Measurements from ENCODE around the gene SIX1. TPM values are rescaled to one million over a fixed set of nuclear protein-coding genes. Genes with fewer than 3 reads are reported as not detected.

SIX1 gene
- not detected for total RNA-seq

DNA sequence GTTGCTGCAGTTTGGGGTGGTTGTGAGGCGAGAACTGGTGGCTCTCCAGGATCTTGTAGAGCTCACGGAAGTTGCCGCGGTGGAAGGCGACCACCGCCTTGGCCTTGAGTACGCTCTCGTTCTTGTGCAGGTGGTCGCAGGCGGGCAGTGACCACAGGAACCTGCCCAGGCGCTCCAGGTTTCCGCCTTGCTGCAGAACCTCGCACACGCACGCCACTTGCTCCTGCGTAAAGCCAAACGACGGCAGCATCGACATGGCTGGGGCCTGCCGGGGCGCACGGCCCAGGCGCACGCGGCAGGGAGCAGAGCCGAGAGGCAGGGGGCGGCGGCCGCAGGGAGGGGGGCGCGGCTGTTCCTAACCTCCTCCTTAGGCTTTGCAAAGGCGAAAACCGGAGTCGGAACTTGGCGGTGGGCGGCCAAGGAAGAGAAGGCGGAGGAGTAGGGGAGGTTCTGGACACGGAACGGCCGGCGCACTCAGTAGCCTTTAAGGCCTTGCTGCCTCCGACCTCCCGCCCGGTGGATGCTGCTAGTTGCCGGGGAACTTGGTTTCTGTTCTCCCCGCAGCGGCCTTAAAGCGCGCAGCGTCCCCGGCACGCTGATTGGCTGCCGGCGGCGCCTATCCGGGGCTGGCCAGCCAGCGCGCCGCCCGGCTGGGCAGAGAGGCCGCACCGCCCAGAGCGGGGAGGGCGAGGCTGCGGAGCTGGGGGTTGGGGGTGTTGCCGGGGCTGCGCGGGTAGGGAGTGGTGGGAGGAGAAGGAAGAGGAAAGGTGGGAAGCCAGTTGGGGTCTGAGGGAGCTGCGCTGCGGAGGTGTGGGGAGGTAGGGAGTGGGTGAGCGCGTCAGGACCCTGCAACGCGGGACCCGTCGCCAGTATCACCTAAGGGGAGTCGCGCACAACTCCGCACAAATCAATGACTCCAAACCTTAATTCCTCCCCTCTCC is at the start of gene SIX1:
Gene SIX1 (minus strand): TSS at position 544 of the 941 bp plus-strand sequence. CDS start 288 bp downstream, at position 256.
- DNase-seq (ENCODE audit: low spot score): no peak
- H3K9me3 ChIP-seq: no peaks in the 10 kb centered on the region
- peaks cover 74 to 92% of the 10 kb centered on the region in 2 donors for H3K27me3 ChIP-seq
- peak within 1 kb of the TSS; percentile 25 to 51 for H3K4me3 ChIP-seq
- no peaks in the 10 kb centered on the region for H3K36me3 ChIP-seq
- H3K4me1 ChIP-seq: peaks cover 0 to 53% of the 10 kb centered on the region in 2 donors
- TF ChIP-seq, protein P1, sequence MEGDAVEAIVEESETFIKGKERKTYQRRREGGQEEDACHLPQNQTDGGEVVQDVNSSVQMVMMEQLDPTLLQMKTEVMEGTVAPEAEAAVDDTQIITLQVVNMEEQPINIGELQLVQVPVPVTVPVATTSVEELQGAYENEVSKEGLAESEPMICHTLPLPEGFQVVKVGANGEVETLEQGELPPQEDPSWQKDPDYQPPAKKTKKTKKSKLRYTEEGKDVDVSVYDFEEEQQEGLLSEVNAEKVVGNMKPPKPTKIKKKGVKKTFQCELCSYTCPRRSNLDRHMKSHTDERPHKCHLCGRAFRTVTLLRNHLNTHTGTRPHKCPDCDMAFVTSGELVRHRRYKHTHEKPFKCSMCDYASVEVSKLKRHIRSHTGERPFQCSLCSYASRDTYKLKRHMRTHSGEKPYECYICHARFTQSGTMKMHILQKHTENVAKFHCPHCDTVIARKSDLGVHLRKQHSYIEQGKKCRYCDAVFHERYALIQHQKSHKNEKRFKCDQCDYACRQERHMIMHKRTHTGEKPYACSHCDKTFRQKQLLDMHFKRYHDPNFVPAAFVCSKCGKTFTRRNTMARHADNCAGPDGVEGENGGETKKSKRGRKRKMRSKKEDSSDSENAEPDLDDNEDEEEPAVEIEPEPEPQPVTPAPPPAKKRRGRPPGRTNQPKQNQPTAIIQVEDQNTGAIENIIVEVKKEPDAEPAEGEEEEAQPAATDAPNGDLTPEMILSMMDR (IDR thresholded peaks at IDR 0.05): no peak
- no peak within 1 kb of the TSS for H3K27ac ChIP-seq

DNA sequence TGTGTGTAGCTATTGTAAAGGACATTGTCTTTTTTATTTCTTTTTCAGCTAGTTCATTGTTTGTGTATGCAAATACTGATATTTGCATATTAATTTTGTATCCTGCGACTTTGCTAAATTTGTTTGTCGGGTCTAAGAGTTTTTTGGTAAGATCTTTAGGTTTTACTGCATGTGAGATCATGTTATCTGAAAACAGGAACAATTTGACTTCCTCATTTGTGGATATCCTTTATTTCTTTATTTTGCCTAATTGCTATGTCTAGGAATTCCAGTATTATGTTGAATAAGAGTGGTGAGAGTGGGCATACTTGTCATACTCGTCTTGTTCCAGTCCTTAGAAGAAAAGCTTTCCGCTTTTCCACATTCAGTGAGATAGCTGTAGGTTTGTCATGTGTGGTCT is 46.0 kb upstream of the SIX1 start:
- DNase-seq (ENCODE audit: low spot score): no peak
- H3K36me3 ChIP-seq: no peaks in the 10 kb centered on the region
- no peaks in the 10 kb centered on the region for H3K4me1 ChIP-seq
- H3K4me3 ChIP-seq: no peak overlapping the region
- H3K27ac ChIP-seq: no peak overlapping the region
- TF ChIP-seq, protein P1 (IDR thresholded peaks at IDR 0.05): no peak
- peaks cover 0 to 7% of the 10 kb centered on the region in 2 donors for H3K9me3 ChIP-seq
- no peaks in the 10 kb centered on the region for H3K27me3 ChIP-seq

DNA sequence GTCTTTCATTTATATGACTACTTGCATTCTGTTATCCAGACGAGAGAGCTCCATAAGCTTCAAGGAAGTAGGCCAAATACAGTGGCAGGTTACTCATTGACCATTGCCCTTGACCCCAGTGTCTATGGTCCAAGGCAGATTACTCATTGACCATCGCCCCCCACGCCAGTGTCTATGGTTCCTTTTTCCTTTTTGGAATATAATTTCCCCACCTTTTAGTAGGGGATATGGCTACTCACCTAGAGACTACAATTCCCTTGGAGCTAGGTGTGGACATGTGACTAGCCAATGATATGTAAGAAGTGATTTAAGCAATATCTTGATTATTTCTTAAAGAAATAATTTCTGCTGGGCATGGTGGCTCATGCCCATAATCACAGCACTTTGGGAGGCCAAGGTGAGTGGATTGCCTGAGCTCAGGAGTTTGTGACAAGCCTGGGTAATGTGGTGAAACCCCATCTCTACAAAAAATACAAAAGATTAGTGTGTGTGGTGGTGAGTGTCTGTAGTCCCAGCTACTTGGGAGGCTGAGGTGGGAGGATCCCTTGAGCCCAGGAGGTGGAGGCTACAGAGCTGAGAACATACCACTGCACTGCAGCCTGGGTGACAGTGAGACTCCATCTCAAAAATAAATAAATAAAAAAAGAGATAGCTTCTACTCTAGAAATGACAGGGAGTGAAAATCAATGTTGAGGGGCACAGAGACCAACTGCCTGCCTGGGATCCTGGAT is 42.3 kb upstream of the SIX1 start:
- Histone ChIP-seq H3K27ac (no peak overlapping the region), H3K36me3 (no peaks in the 10 kb centered on the region), H3K9me3 (no peaks in the 10 kb centered on the region), H3K4me1 (no peaks in the 10 kb centered on the region), H3K4me3 (no peak overlapping the region), H3K27me3 (no peaks in the 10 kb centered on the region)
- TF ChIP-seq, protein P1 (IDR thresholded peaks at IDR 0.05): no peak
- DNase-seq (ENCODE audit: low spot score): no peak

DNA sequence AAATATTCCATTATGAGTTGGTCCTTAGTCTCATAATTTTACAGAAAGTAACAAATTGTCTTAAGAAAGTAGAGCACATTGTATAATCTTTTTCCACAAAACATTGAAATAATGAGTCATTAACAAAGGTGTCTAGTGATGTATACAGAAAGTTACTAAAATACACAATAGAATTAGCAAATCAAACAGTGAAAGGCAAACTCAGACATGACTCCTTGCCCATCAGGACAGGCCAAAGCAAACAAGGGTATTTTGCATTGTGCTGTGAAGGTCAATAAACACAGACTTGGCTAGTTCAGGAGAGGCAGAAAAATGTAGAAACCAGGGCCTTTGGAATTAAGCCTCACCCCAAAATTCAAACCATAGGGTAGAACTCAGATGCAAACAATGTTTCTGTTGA is 37.6 kb upstream of the SIX1 start:
- Histone ChIP-seq H3K27ac (no peak overlapping the region), H3K27me3 (no peaks in the 10 kb centered on the region), H3K4me1 (no peaks in the 10 kb centered on the region), H3K4me3 (no peak overlapping the region), H3K9me3 (peaks cover 0 to 1% of the 10 kb centered on the region in 2 donors), H3K36me3 (no peaks in the 10 kb centered on the region)
- TF ChIP-seq, protein P1 (IDR thresholded peaks at IDR 0.05): no peak
- DNase-seq (ENCODE audit: low spot score): no peak

DNA sequence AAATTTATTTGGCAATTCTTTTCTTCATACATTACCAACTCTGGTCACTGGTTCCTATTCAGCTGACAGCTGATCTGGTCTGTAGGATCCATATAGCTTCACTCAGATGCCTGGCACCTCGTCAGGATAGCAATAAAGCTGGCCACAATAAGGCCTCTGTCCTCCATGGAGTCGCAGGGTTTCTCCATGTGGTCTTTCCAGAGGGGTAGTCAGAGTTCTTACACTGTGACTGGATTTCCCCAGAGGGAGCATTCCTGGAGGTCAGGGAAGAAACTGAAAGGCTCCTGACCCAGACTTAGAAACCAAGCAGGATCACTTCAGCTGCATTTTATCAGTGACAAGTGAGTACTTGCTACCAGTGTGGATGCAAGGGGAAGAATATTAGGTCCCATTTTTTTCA is 34.9 kb upstream of the SIX1 start:
- Histone ChIP-seq H3K4me3 (no peak overlapping the region), H3K36me3 (no peaks in the 10 kb centered on the region), H3K4me1 (no peaks in the 10 kb centered on the region), H3K27me3 (no peaks in the 10 kb centered on the region), H3K27ac (no peak overlapping the region), H3K9me3 (peaks cover 0 to 5% of the 10 kb centered on the region in 2 donors)
- TF ChIP-seq, protein P1 (IDR thresholded peaks at IDR 0.05): no peak
- DNase-seq (ENCODE audit: low spot score): no peak

All from right atrium auricular region (tissue), 2 donors.